ENCODE results near the gene SLC45A1.

Gene SLC45A1

DNA sequence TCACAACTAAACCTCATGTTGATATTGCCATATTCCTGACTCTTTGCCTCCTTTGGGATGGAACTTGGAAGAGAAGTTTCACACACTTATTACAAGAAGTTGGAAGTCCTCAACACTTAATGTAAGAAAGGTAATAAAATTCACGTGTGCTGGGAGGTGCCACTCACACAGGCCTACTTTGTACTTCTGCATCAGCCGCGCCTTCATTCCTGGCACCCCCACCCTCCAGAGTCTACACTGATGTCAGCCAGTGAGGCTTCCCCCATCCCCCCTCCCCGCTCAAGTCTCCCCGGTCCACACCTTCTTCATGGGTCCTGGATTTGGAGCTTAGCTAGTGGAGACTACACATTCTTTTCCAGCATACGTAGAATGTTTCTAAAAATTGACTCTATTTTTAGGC lies 24.8 kb upstream of the SLC45A1 start:
- no peaks in the 10 kb centered on the region for H3K27me3 ChIP-seq (ENCODE audit: insufficient read depth, low read length)
- H3K9me3 ChIP-seq (ENCODE audit: insufficient read depth, low read depth, low read length) = no peaks in the 10 kb centered on the region
- no peak overlapping the region for H3K9ac ChIP-seq (ENCODE audit: low read depth, low read length)
- no peak overlapping the region for H3K4me3 ChIP-seq (ENCODE audit: low read length)
- H3K36me3 ChIP-seq (ENCODE audit: insufficient read depth, low read depth, low read length) = no peaks in the 10 kb centered on the region
- no peaks in the 10 kb centered on the region for H3K4me1 ChIP-seq (ENCODE audit: insufficient read depth, low read length)
- H3K27ac ChIP-seq (ENCODE audit: low read length) = no peak overlapping the region

DNA sequence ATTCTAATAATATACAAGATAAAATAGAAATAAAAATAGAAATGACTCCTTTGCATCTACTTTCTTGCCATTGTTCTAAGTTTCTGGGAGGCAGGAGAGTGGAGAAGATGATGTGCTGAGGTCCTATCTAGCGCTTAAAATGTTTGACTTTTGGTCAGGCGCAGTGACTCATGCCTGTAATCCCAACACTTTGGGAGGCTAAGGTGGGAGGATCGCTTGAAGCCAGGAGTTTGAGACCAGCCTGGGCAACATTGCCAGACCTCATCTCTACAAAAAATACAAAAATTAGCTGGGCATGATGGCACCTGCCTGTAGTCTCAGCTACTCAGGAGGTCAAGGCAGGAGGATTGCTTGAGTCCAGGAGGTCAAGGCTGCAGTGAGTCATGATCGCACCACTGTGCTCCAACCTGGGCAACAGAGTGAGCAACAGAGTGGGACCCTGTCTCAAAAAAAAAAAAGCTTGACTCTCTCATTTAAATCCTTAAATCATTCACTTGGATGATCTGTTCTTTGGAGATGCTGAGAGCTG lies 24.2 kb upstream of the SLC45A1 start:
- Histone ChIP-seq H3K4me1 (ENCODE audit: insufficient read depth, low read length) (no peaks in the 10 kb centered on the region), H3K4me3 (ENCODE audit: low read length) (no peak overlapping the region), H3K9ac (ENCODE audit: low read depth, low read length) (no peak overlapping the region), H3K9me3 (ENCODE audit: insufficient read depth, low read depth, low read length) (no peaks in the 10 kb centered on the region), H3K27ac (ENCODE audit: low read length) (no peak overlapping the region), H3K36me3 (ENCODE audit: insufficient read depth, low read depth, low read length) (no peaks in the 10 kb centered on the region), H3K27me3 (ENCODE audit: insufficient read depth, low read length) (no peaks in the 10 kb centered on the region)

DNA sequence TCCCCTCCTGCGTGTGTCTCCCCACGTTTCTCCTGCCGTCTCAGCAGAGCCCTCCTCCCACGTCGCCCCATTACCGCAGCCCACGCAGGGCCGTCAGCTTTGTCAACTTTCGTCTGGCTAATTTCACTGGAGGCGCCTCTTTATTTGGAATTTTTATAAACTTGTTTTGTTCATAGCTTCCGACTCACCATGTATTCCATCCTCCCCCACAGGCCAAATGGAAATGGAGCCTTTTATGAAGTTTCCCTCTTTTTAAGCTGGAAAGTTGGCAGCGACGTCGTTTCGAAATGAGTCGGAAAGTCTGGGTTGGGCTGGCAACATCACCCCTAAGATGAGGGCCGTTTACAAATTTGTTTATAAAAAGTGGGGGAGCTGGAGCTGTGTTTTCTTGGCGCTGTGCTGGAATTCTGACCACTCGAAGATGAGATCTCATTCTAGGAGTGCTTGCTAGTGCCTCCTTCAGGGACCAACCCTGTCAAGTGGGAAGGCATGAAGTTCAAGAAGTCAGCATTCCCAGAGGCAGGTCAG lies 23.7 kb upstream of the SLC45A1 start:
- Histone ChIP-seq H3K27me3 (ENCODE audit: insufficient read depth, low read length) (no peaks in the 10 kb centered on the region), H3K9ac (ENCODE audit: low read depth, low read length) (no peak overlapping the region), H3K4me3 (ENCODE audit: low read length) (no peak overlapping the region), H3K27ac (ENCODE audit: low read length) (no peak overlapping the region), H3K4me1 (ENCODE audit: insufficient read depth, low read length) (no peaks in the 10 kb centered on the region), H3K9me3 (ENCODE audit: insufficient read depth, low read depth, low read length) (no peaks in the 10 kb centered on the region), H3K36me3 (ENCODE audit: insufficient read depth, low read depth, low read length) (no peaks in the 10 kb centered on the region)

DNA sequence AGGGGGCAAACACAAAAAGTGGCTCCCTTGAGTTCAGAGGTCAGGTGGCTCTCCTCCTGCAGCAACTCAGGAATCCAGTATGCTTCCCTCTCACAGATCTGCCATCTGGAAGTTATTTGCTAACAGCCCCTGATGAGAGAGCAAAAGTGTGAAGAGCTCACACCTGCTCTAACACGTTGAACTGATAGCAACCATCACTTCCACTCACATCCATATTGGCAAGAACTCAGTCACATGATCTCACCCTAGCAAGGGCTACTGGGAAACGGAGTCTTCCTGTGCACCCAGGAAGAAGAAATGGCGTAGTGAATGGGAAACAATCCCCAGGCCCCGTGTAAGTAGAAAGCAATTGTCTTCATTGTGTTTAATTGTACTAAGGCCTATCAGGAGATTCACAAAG lies 20.7 kb upstream of the SLC45A1 start:
- Histone ChIP-seq H3K27ac (ENCODE audit: low read length) (no peak overlapping the region), H3K27me3 (ENCODE audit: insufficient read depth, low read length) (no peaks in the 10 kb centered on the region), H3K4me1 (ENCODE audit: insufficient read depth, low read length) (no peaks in the 10 kb centered on the region; the same call in 1 of the 2 replicates), H3K9ac (ENCODE audit: low read depth, low read length) (no peak overlapping the region), H3K36me3 (ENCODE audit: insufficient read depth, low read depth, low read length) (no peaks in the 10 kb centered on the region), H3K9me3 (ENCODE audit: insufficient read depth, low read depth, low read length) (no peaks in the 10 kb centered on the region), H3K4me3 (ENCODE audit: low read length) (no peak overlapping the region)

DNA sequence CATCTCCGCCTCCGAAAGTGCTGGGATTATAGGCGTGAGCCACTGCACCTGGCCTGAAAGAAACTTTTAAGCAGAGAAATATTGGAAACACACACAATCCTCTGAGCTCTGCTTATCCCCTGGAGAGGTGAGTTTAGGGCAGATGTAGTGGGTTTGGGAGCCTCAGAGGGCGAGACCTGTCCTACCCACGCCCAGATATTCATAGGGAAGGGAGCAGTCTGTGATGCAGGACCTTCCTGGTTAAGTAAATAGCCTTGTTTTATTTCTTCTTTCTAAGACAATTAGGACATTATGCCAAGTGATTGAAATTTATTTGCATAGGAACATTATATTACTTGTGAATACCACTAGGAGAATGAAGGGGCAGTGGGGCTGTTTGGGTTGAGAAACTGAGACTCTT lies 18.0 kb upstream of the SLC45A1 start:
- H3K4me1 ChIP-seq (ENCODE audit: insufficient read depth, low read length) = peaks cover 3% of the 10 kb centered on the region; the same call in 1 of the 2 replicates
- no peak overlapping the region for H3K9ac ChIP-seq (ENCODE audit: low read depth, low read length)
- H3K27me3 ChIP-seq (ENCODE audit: insufficient read depth, low read length) = no peaks in the 10 kb centered on the region
- no peaks in the 10 kb centered on the region for H3K36me3 ChIP-seq (ENCODE audit: insufficient read depth, low read depth, low read length)
- no peak overlapping the region for H3K4me3 ChIP-seq (ENCODE audit: low read length)
- H3K27ac ChIP-seq (ENCODE audit: low read length) = no peak overlapping the region
- no peaks in the 10 kb centered on the region for H3K9me3 ChIP-seq (ENCODE audit: insufficient read depth, low read depth, low read length)

DNA sequence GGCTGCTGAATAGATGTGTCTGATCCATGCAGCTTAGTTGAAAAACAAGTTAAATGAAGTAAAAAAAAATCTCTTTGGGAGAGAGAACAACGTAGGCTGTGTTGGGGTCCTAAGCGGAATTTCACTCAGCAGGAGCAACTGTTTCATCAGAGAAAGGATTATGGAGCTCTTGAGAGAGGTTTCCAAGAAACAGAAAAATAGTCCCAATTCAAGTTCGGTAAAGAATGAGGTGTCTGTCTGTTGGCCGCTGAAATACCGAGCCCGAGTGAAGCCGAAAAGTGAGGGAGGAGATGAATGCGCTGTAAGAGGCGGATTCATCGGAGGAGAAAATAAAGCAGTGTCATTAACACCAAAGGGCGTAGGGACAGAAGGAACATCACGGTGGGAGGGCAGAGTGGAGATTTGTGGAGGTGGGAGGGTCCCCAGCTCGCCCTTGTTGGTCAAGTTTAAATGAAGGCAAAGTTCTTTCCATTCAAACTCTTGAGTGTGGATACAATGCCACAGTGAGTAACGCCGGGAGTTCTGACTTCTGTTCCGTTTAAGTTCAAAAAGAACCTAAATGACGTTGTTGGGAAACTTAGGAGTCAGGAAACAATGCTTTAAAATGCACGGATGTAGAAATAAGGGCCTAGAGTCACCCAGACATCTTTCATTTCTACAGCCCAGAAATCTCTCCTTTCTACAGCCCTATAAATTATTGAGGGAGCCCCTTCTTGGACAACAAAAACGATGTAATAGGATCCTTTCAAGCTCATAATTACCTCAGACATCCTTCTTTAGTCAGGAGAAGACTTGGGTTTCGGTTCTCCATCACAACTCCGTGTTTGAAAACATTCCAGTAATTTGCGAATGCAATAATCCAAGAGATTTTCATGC lies 15.6 kb upstream of the SLC45A1 start:
- H3K27me3 ChIP-seq (ENCODE audit: insufficient read depth, low read length) = no peaks in the 10 kb centered on the region
- no peaks in the 10 kb centered on the region for H3K36me3 ChIP-seq (ENCODE audit: insufficient read depth, low read depth, low read length)
- H3K4me1 ChIP-seq (ENCODE audit: insufficient read depth, low read length) = peaks cover 3% of the 10 kb centered on the region; the same call in 1 of the 2 replicates
- no peak overlapping the region for H3K4me3 ChIP-seq (ENCODE audit: low read length)
- no peak overlapping the region for H3K27ac ChIP-seq (ENCODE audit: low read length)
- no peaks in the 10 kb centered on the region for H3K9me3 ChIP-seq (ENCODE audit: insufficient read depth, low read depth, low read length)
- no peak overlapping the region for H3K9ac ChIP-seq (ENCODE audit: low read depth, low read length)

DNA sequence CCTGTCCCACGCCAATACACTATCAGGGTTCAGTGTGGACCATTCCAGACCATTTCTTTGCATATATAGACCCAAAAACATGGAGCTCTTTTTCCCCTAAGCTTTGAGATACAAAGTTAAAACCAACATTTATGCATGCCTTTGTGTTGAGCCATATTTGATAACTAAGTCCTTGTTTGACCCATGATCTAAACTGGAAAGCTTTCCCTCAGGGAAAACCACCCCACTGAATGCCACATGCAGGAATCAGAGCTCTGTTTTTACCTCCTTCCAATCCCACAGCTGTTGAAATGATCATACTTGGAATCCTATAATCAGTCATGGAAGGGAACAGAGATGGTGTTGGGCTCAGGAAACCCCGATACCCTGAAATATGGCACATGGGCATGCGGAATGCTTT lies 14.8 kb upstream of the SLC45A1 start:
- Histone ChIP-seq H3K9me3 (ENCODE audit: insufficient read depth, low read depth, low read length) (no peaks in the 10 kb centered on the region), H3K36me3 (ENCODE audit: insufficient read depth, low read depth, low read length) (no peaks in the 10 kb centered on the region), H3K27me3 (ENCODE audit: insufficient read depth, low read length) (no peaks in the 10 kb centered on the region), H3K27ac (ENCODE audit: low read length) (no peak overlapping the region), H3K9ac (ENCODE audit: low read depth, low read length) (no peak overlapping the region), H3K4me3 (ENCODE audit: low read length) (no peak overlapping the region), H3K4me1 (ENCODE audit: insufficient read depth, low read length) (peaks cover 3% of the 10 kb centered on the region; the same call in 1 of the 2 replicates)

DNA sequence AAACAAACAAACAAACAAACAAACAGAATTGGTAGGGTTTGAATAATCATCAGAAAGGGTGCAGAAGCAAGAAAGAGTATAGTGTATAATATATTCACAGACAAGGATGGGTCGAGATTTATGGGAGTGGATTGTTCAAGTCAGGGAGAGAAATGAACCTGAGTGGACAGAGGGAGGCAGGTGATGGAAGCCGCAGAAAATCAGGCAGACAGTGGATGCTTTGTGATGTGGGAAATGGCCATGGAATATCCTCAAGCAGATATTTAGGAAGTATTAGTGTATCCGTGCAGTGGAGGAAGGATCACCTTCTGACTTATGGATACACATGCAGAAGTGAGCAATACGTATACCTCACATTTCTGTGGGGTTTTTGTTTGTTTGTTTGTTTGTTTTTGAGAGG lies 14.0 kb upstream of the SLC45A1 start:
- Histone ChIP-seq H3K4me3 (ENCODE audit: low read length) (no peak overlapping the region), H3K27ac (ENCODE audit: low read length) (no peak overlapping the region), H3K27me3 (ENCODE audit: insufficient read depth, low read length) (no peaks in the 10 kb centered on the region), H3K36me3 (ENCODE audit: insufficient read depth, low read depth, low read length) (no peaks in the 10 kb centered on the region), H3K9me3 (ENCODE audit: insufficient read depth, low read depth, low read length) (no peaks in the 10 kb centered on the region), H3K9ac (ENCODE audit: low read depth, low read length) (no peak overlapping the region), H3K4me1 (ENCODE audit: insufficient read depth, low read length) (peaks cover 3% of the 10 kb centered on the region; the same call in 1 of the 2 replicates)

DNA sequence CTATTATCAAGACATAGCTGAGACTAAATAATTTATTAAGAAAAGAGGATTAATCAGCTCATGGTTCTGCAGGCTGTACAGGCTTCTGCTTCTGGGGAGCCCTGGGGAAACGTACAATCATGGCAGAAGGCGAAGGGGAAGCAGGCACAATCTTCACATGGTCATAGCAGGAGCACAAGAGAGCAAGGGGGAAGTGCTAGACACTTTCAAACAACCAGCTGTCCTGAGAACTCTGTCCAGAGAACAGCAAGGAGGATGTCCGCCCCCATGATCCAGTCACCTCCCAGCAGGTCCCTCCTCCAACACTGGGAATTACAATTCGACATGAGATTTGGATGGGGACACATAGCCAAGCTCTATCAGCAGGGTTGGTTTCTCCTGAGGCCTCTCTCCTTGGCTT lies 10.3 kb upstream of the SLC45A1 start:
- Histone ChIP-seq H3K27me3 (ENCODE audit: insufficient read depth, low read length) (no peaks in the 10 kb centered on the region), H3K27ac (ENCODE audit: low read length) (no peak overlapping the region), H3K9ac (ENCODE audit: low read depth, low read length) (no peak overlapping the region), H3K36me3 (ENCODE audit: insufficient read depth, low read depth, low read length) (no peaks in the 10 kb centered on the region), H3K4me1 (ENCODE audit: insufficient read depth, low read length) (peaks cover 3% of the 10 kb centered on the region; the same call in 1 of the 2 replicates), H3K4me3 (ENCODE audit: low read length) (no peak overlapping the region), H3K9me3 (ENCODE audit: insufficient read depth, low read depth, low read length) (no peaks in the 10 kb centered on the region; the same call in 1 of the 2 replicates)

DNA sequence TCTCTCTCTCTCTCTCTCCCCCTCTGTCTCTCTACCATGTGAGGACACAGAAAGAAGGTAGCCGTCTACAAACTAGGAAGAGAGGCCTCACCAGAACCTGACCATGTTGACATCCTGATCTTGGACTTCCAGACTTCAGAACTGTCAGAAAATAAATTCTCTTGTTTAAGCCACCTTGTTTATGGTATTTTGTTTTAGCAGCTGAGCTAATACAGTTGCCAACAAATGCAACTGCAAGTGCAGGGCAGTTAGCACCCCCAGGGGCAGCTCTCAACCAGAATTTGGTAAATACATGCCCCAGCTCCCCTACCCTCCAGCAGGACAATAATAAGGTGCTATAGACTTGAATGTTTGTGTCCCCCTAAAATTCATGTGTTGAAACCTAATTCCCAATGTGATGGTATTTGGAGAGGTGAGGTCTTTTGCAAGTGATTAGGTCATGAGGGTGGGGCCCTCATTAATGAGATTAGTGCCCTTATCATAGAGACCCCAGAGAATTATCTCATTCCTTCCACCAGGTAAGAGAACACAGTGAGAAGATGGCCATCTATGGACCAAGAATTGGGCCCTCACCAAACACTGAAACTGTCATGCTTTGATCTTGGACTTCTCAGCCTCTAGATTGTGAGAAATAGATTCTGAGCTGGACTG lies 6.7 kb upstream of the SLC45A1 start:
- H3K27ac ChIP-seq (ENCODE audit: low read length) = no peak overlapping the region
- H3K36me3 ChIP-seq (ENCODE audit: insufficient read depth, low read depth, low read length) = no peaks in the 10 kb centered on the region
- no peak overlapping the region for H3K9ac ChIP-seq (ENCODE audit: low read depth, low read length)
- H3K9me3 ChIP-seq (ENCODE audit: insufficient read depth, low read depth, low read length) = no peaks in the 10 kb centered on the region; the same call in 1 of the 2 replicates
- H3K27me3 ChIP-seq (ENCODE audit: insufficient read depth, low read length) = peaks cover 11% of the 10 kb centered on the region; the same call in 1 of the 2 replicates
- H3K4me1 ChIP-seq (ENCODE audit: insufficient read depth, low read length) = peaks cover 13% of the 10 kb centered on the region; the same call in 1 of the 2 replicates
- no peak overlapping the region for H3K4me3 ChIP-seq (ENCODE audit: low read length)

DNA sequence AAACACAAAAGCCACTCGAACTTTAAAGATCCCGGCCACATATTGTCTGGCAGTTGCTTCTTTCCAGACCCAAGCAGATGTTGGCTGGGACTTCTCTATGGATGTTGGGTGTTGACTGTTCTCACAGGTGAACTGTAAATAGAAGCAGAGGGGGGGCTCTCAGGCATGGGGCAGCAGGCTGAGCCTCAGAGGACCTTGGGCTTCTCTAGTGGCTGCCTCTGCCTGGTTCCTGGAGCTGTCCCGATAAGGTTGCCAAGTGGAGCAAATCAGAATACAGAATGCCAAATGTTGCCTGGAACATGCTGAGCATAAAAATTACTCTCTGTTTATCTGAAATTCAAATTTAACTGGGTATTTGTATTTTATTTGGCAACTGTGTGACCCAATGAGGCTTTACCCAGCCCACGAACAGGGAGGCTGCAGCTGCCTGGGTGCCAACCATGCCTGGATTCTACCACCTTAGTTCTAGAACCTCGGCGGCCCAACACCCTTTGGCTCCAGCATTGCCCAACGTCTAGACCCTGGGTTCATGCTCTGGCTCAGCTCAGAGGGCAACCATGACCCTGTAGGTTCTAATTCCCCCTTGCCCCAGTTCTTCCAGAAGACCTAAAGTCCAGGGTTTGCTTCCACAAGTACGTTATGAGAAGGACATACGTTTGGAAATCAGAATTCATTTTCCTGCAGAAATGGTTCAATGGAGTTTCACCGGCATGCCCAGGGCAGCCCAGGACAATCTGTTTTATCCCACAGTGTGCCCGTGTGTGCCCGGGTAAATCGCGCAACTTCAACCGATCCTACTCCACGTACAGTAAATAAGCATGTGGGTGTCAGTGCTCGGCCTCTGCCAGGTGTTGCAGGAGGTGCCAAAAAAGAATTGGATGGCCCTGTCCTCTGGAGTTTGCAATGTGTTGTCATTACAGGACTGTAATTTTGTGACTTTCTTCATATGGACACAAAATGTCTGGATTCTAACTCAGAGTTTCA lies 5.4 kb upstream of the SLC45A1 start:
- no peak overlapping the region for H3K27ac ChIP-seq (ENCODE audit: low read length)
- H3K4me3 ChIP-seq (ENCODE audit: low read length) = no peak overlapping the region
- no peaks in the 10 kb centered on the region for H3K36me3 ChIP-seq (ENCODE audit: insufficient read depth, low read depth, low read length)
- H3K27me3 ChIP-seq (ENCODE audit: insufficient read depth, low read length) = peaks cover 24% of the 10 kb centered on the region
- H3K9ac ChIP-seq (ENCODE audit: low read depth, low read length) = no peak overlapping the region
- H3K4me1 ChIP-seq (ENCODE audit: insufficient read depth, low read length) = peaks cover 13% of the 10 kb centered on the region; the same call in 1 of the 2 replicates
- H3K9me3 ChIP-seq (ENCODE audit: insufficient read depth, low read depth, low read length) = no peaks in the 10 kb centered on the region; the same call in 1 of the 2 replicates
